Esophagus muscularis mucosa (tissue), 4 donors: ENCODE data around the gene SFSWAP. TPM values are rescaled to one million over a fixed set of nuclear protein-coding genes. Genes with fewer than 3 reads are reported as not detected.

Experiments used
- DNase-seq: peaks from one replicate; pipeline ENCODE4 v3.0.0-alpha.2; 2017; ENCODE audit errors: extremely low spot score
- H3K27ac ChIP-seq, 4 donors: fragments of 200-600 bp; sonication (generic); replicated peaks in 1 of 4; 1 replicate in 3 of 4; 2 replicates in 1 of 4; pipeline ENCODE4 v1.5.1; 2016 to 2019; ENCODE audit warnings: mild to moderate bottlenecking in 1 of 4
- H3K27me3 ChIP-seq, 4 donors: fragments of 200-600 bp; sonication (generic); one replicate each; pipeline versions ENCODE4 v1.5.1 to v1.6.0; 2016 to 2019
- H3K36me3 ChIP-seq, 4 donors: fragments of 200-600 bp; sonication (generic); one replicate each; pipeline ENCODE4 v1.5.1; 2016 to 2019
- H3K4me1 ChIP-seq, 4 donors: fragments of 200-600 bp; sonication (generic); one replicate each; pipeline ENCODE4 v1.5.1; 2016 to 2019
- H3K4me3 ChIP-seq, 4 donors: fragments of 200-600 bp; sonication (generic); 1 replicate in 2 of 4; 2 replicates in 2 of 4; pipeline ENCODE4 v1.5.1; 2016 to 2019; ENCODE audit warnings: mild to moderate bottlenecking in 4 of 4, moderate library complexity in 1 of 4
- H3K9me3 ChIP-seq, 4 donors: fragments of 200-600 bp; sonication (generic); 1 replicate in 3 of 4; 2 replicates in 1 of 4; pipeline ENCODE4 v1.5.1; 2016 to 2019
- EP300 ChIP-seq: sonication (generic); formaldehyde crosslinking; IDR thresholded peaks from one replicate; pipeline ENCODE4 v1.6.1; 2017; ENCODE audit warnings: antibody characterized with exemption
- POLR2A ChIP-seq: fragments of 450-650 bp; IDR thresholded peaks from one replicate; pipeline ENCODE4 v1.6.1; 2017; ENCODE audit warnings: antibody characterized with exemption, moderate library complexity, mild to moderate bottlenecking, low read depth
- POLR2AphosphoS5 ChIP-seq, 2 donors: sonication (generic); formaldehyde crosslinking; IDR thresholded peaks; one replicate each; pipeline ENCODE4 v1.6.1; 2017; ENCODE audit warnings: antibody characterized with exemption in 2 of 2
- WGBS: methylation state at CpG from one replicate; pipeline ENCODE4 v1.1.5; 2018; 5-methylcytosine and 5-hydroxymethylcytosine counted together
- intact Hi-C: fragments of 100-400 bp; cut with DNase I; formaldehyde crosslinking; loops from one replicate; pipeline ENCODE4 v1.15.1; 2023
- total RNA-seq, 4 donors: library from RNA; depleted of rRNA; stranded (reverse); fragments of >200 nt; gene quantifications; one replicate each; pipeline versions ENCODE4 v1.1.0 to v1.2.1, GENCODE V29; 2016
- TF ChIP-seq, protein P1 (sequence below), 3 experiments: fragments of 200-600 bp in 2 of 3; fragments of 450-650 bp in 1 of 3; sonication (generic) in 2 of 3; IDR thresholded peaks; one replicate each; pipeline ENCODE4 v1.5.1; 2017 to 2019; ENCODE audit warnings: antibody characterized with exemption in 3 of 3, mild to moderate bottlenecking in 2 of 3, moderate library complexity in 1 of 3

The SFSWAP gene
- total RNA-seq, 4 donors from 2014 or later, result 21.7 to 28.2 (median 25.0) TPM

DNA sequence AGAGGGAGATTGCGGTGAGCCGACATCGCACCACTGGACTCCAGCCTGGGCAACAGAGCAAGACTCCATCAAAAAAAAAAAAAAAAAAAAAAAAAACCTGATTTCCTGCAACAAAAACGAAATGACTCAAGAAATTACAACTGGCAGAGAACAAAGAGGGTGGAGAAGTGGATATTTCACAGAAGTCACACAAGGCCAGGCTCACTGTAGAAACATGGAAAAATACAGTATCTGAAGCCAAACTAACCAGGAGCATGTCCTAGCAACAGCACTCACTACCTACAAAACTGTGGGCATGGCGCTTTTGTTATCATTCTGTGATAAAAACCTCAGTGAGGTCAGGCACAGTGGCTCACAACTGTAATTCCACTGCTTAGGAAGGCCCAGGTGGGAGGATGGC is 105.6 kb downstream of the SFSWAP start:
- H3K27me3 ChIP-seq, result peaks cover 0 to 12% (median 0%) of the 10 kb centered on the region in 4 donors
- H3K4me1 ChIP-seq, result no peaks in the 10 kb centered on the region
- intact Hi-C loops, result no loop called here
- H3K9me3 ChIP-seq, result peaks cover 0 to 7% (median 0%) of the 10 kb centered on the region in 4 donors
- no peak for DNase-seq
- 81% methylated on average over 5 of the region's 5 CpGs for WGBS
- no peak overlapping the region for H3K27ac ChIP-seq
- TF ChIP-seq POLR2A (no peak), EP300 (no peak), POLR2AphosphoS5 (IDR thresholded peaks at IDR 0.05) (no peak)
- TF ChIP-seq, protein P1, sequence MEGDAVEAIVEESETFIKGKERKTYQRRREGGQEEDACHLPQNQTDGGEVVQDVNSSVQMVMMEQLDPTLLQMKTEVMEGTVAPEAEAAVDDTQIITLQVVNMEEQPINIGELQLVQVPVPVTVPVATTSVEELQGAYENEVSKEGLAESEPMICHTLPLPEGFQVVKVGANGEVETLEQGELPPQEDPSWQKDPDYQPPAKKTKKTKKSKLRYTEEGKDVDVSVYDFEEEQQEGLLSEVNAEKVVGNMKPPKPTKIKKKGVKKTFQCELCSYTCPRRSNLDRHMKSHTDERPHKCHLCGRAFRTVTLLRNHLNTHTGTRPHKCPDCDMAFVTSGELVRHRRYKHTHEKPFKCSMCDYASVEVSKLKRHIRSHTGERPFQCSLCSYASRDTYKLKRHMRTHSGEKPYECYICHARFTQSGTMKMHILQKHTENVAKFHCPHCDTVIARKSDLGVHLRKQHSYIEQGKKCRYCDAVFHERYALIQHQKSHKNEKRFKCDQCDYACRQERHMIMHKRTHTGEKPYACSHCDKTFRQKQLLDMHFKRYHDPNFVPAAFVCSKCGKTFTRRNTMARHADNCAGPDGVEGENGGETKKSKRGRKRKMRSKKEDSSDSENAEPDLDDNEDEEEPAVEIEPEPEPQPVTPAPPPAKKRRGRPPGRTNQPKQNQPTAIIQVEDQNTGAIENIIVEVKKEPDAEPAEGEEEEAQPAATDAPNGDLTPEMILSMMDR (IDR thresholded peaks at IDR 0.05), result no peak
- no peaks in the 10 kb centered on the region for H3K36me3 ChIP-seq
- H3K4me3 ChIP-seq, result no peak overlapping the region

DNA sequence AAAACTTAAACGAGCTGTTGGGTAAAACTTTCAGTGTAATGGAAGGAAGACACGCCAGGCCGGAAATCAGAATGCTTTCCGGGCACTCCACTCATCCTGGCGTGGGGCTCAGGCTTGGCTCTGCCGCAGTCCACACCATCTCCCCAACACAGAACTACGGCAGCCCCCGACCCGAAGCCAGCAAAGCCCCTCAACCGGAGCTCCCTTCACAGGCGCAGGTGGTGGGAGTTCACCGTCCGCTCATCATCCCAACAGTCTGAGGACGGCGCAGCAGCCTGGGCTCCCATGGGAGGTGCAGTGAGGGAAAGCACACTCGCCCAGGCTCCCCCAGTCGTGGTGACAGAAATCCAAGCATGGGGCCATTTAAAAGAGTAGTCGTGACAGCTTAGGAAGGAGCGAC is 106.4 kb downstream of the SFSWAP start:
- TF ChIP-seq EP300 (no peak), POLR2A (no peak), POLR2AphosphoS5 (IDR thresholded peaks at IDR 0.05) (no peak)
- TF ChIP-seq, protein P1 (IDR thresholded peaks at IDR 0.05), result no peak
- 89% methylated on average over 16 of the region's 19 CpGs for WGBS
- intact Hi-C loops, result no loop called here
- H3K27me3 ChIP-seq, result peaks cover 0 to 19% (median 0%) of the 10 kb centered on the region in 4 donors
- no peak overlapping the region for H3K27ac ChIP-seq
- DNase-seq, result no peak
- peaks cover 0 to 7% (median 0%) of the 10 kb centered on the region in 4 donors for H3K9me3 ChIP-seq
- H3K4me3 ChIP-seq, result no peak overlapping the region
- H3K4me1 ChIP-seq, result no peaks in the 10 kb centered on the region
- no peaks in the 10 kb centered on the region for H3K36me3 ChIP-seq

DNA sequence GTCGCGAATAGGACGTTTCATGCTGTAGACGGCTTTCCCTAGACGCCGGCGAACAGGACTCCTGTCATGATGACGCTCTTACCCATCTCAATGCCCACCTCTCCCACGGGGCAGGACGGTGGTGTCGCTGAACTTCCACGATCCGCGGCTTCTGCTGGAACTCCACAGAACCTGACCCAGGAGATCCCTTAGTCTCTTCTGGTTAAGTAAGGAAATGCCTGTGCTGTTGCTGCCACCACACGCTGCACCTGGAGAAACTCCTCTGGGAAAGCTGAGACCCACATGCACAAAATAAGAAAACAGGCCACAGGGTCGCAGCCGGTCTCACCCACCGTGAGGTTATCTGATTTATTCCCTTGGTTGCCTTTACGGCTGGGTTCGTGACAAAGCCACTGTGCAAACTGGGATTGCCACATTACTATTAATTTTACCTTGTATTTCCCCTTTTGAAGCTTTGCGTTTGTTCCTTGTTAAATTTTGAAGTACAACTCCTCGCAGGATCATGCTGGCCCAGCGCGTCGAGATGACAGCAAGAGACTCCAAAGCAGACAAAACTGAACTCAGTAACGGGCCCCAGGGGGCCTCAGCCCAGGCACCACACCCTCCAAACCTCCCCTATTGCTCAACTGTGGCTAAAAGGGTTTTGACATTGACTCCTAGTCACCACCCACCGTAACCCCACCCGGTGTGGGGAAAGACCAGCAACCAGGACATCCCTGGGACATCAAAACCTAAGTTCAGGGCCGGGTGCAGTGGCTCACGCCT is 108.1 kb downstream of the SFSWAP start:
- Histone ChIP-seq H3K4me1 (no peaks in the 10 kb centered on the region), H3K36me3 (no peaks in the 10 kb centered on the region), H3K27ac (no peak overlapping the region), H3K27me3 (peaks cover 0 to 31% (median 0%) of the 10 kb centered on the region in 4 donors), H3K9me3 (no peaks in the 10 kb centered on the region), H3K4me3 (no peak overlapping the region)
- 82% methylated on average over 28 of the region's 30 CpGs for WGBS
- DNase-seq, result no peak
- intact Hi-C loops, result no loop called here
- TF ChIP-seq POLR2A (no peak), EP300 (no peak), POLR2AphosphoS5 (IDR thresholded peaks at IDR 0.05) (no peak)
- TF ChIP-seq, protein P1 (IDR thresholded peaks at IDR 0.05), result no peak

DNA sequence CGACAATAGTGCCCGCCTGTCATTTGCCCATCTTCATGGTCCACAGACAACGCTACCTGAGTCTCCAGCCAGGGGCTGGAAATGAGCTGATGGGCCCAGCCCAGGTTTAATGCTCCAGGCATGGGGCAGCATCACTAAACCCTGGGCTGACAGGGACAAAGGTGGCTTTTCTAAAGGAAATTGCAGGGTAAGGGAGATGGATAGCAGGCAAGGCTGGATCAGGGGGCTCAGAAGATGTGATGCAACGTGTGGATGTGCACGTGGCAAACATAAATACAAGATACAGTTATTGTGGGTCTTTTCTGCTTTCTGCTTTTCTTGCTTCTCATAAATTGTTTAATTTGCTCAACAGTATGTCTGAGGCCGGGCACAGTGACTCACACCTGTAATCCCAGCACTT is 113.6 kb downstream of the SFSWAP start:
- no peak overlapping the region for H3K27ac ChIP-seq
- no peak overlapping the region for H3K4me3 ChIP-seq
- intact Hi-C loops, result no loop called here
- DNase-seq, result no peak
- 82% methylated on average over 3 of the region's 6 CpGs for WGBS
- TF ChIP-seq POLR2AphosphoS5 (IDR thresholded peaks at IDR 0.05) (no peak), POLR2A (no peak), EP300 (no peak)
- TF ChIP-seq, protein P1 (IDR thresholded peaks at IDR 0.05), result no peak
- peaks cover 12 to 23% (median 20%) of the 10 kb centered on the region in 4 donors for H3K4me1 ChIP-seq
- no peaks in the 10 kb centered on the region for H3K36me3 ChIP-seq
- H3K9me3 ChIP-seq, result no peaks in the 10 kb centered on the region
- peaks cover 1 to 73% (median 9%) of the 10 kb centered on the region in 4 donors for H3K27me3 ChIP-seq
